ENCODE results near the gene SRP9.
"Not testable (repeated sequence)": the region's sequence is repeated elsewhere in the genome, so short reads cannot be mapped to it uniquely, and the experiment has no call there.

SRP9 gene

GRCh38 chr1:225815526-225816178 is 38.0 kb downstream of the SRP9 start:
- DNase-seq (ENCODE audit: low read depth in 3 of 3) = no peak

- DNase-seq (ENCODE audit: low read depth in 3 of 3) = no peak
Measured at GRCh38 chr1:225816643-225817538, 39.3 kb downstream of the SRP9 start.

GRCh38 chr1:225817611-225818061 is 40.0 kb downstream of the SRP9 start:
- DNase-seq (ENCODE audit: low read depth in 3 of 3) = no peak

- no peak for DNase-seq (ENCODE audit: low read depth in 3 of 3)
Measured at GRCh38 chr1:225818229-225818628, 40.6 kb downstream of the SRP9 start.

GRCh38 chr1:225819346-225820192 is 41.9 kb downstream of the SRP9 start:
- DNase-seq (ENCODE audit: low read depth in 3 of 3) = no peak

GRCh38 chr1:225820522-225821120 is 43.0 kb downstream of the SRP9 start:
- no peak for DNase-seq (ENCODE audit: low read depth in 3 of 3)

GRCh38 chr1:225822655-225823403 is 45.2 kb downstream of the SRP9 start:
- no peak for DNase-seq (ENCODE audit: low read depth in 3 of 3)

- no peak for DNase-seq (ENCODE audit: low read depth in 3 of 3)
Measured at GRCh38 chr1:225823811-225824261, 46.2 kb downstream of the SRP9 start.

- DNase-seq (ENCODE audit: low read depth in 3 of 3) = no peak
Measured at GRCh38 chr1:225824533-225824941, 46.9 kb downstream of the SRP9 start.

GRCh38 chr1:225825078-225825477 is 47.5 kb downstream of the SRP9 start:
- no peak for DNase-seq (ENCODE audit: low read depth in 3 of 3)

- DNase-seq (ENCODE audit: low read depth in 3 of 3) = no peak
Measured at GRCh38 chr1:225825607-225826007, 48.0 kb downstream of the SRP9 start.

GRCh38 chr1:225827076-225827475 is 49.5 kb downstream of the SRP9 start:
- DNase-seq (ENCODE audit: low read depth in 3 of 3) = no peak

GRCh38 chr1:225828706-225829345 is 51.2 kb downstream of the SRP9 start:
- no peak for DNase-seq (ENCODE audit: low read depth in 3 of 3)

GRCh38 chr1:225830841-225831240 is 53.2 kb downstream of the SRP9 start:
- DNase-seq (ENCODE audit: low read depth in 3 of 3) = no peak

- no peak for DNase-seq (ENCODE audit: low read depth in 3 of 3)
Measured at GRCh38 chr1:225834417-225835329, 57.0 kb downstream of the SRP9 start.

- DNase-seq (ENCODE audit: low read depth in 3 of 3) = no peak
Measured at GRCh38 chr1:225835856-225836255, 58.2 kb downstream of the SRP9 start.

GRCh38 chr1:225836296-225836695 is 58.7 kb downstream of the SRP9 start:
- DNase-seq (ENCODE audit: low read depth in 3 of 3) = not testable (repeated sequence)

- DNase-seq (ENCODE audit: low read depth in 3 of 3) = no peak
Measured at GRCh38 chr1:225838793-225839192, 61.2 kb downstream of the SRP9 start.
